Lower leg skin (tissue), 4 donors: ENCODE measurements around the gene LZIC. TPM values are rescaled to one million over a fixed set of nuclear protein-coding genes. Genes with fewer than 3 reads are reported as not detected.

Experiments
- DNase-seq, 2 donors: peaks; one replicate each; pipeline ENCODE4 v3.0.0-alpha.2; 2019; ENCODE audit warnings: low spot score in 2 of 2
- H3K4me3 ChIP-seq: fragments of 200-600 bp; sonication (generic); 2 replicates; pipeline ENCODE4 v1.5.1; 2017; ENCODE audit warnings: mild to moderate bottlenecking, low read depth; ENCODE audit not compliant: poor library complexity, severe bottlenecking
- POLR2A ChIP-seq, 2 donors: fragments of 450-650 bp; IDR thresholded peaks; one replicate each; pipeline ENCODE4 v1.6.1; 2016 to 2017; ENCODE audit warnings: antibody characterized with exemption in 2 of 2, mild to moderate bottlenecking in 1 of 2, moderate library complexity in 1 of 2
- WGBS, 2 donors: methylation state at CpG; one replicate each; pipeline ENCODE4 v1.1.5; 2018; 5-methylcytosine and 5-hydroxymethylcytosine counted together
- intact Hi-C: fragments of 100-400 bp; cut with DNase I; formaldehyde crosslinking; loops from one replicate; pipeline ENCODE4 v1.15.0; 2023; ENCODE audit warnings: low total_unique reads
- total RNA-seq, 4 donors: library from RNA; depleted of rRNA; stranded (reverse); fragments of >200 nt; gene quantifications; one replicate each; pipeline ENCODE4 v1.1.0, GENCODE V29; 2016
- TF ChIP-seq, protein P1 (sequence below), 3 donors: fragments of 450-650 bp; IDR thresholded peaks; one replicate each; pipeline ENCODE4 v1.5.1; 2016; ENCODE audit warnings: antibody characterized with exemption in 3 of 3, mild to moderate bottlenecking in 3 of 3, moderate library complexity in 2 of 3

The LZIC gene
- 10 to 100 TPM; 18.3 to 31.0 (median 27.4) TPM for total RNA-seq

DNA sequence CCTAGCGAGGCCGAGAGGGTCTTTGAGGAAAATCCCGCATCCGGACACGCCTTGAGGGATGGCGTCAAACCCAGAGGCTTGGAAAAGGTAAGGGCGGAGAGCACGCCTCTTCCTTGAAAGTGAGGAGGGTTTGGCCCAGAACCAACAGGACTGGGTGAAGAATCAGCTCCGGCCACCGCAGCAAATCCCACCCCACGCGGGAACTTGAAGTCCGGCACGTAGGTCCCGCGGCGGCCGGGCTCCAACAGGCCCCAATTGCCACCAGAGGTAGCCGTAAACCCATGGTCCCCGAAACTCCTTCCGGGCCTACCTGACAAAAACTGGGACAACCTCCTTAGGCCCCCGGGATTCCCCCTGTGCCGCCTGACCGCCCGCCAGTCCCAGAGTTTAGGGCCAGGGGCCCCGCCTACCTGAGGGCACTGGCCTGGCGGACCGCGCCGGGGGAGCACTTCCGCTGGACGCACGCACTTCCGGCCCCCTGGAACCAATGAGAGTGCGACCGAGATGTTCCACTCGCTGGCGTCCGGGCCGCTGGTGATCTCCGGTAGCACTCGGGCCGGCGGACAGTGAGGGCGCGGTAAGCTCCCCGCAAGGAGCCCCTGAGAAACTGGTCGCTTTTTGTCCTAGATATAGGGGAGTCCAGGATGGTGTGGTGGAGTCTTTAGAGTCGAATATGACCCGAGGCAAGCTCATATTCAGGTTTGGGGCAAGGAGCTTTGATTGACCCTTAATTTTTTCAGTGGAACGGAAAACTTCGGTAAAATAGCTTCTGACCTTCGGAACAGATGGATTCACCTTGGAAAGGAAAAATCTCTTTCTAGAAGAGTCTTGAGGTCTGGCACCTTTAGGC lies at the start of gene LZIC, which contains the start of gene NMNAT1:
TSS of gene LZIC (minus strand) at position 453 of the 850 bp plus-strand sequence. CDS start 6,772 bp downstream, outside the sequence.
TSS of gene NMNAT1 (plus strand) at position 537 of the 850 bp plus-strand sequence. CDS start 28,599 bp downstream, outside the sequence.
- DNase-seq: peak; percentile 89 to 98
- H3K4me3 ChIP-seq: peak within 1 kb of the TSS; percentile 75
- WGBS, 2 donors: 0 to 1% methylated on average over 37 of the region's 53 CpGs
- no peak for TF ChIP-seq POLR2A (IDR thresholded peaks at IDR 0.05)
- TF ChIP-seq, protein P1, sequence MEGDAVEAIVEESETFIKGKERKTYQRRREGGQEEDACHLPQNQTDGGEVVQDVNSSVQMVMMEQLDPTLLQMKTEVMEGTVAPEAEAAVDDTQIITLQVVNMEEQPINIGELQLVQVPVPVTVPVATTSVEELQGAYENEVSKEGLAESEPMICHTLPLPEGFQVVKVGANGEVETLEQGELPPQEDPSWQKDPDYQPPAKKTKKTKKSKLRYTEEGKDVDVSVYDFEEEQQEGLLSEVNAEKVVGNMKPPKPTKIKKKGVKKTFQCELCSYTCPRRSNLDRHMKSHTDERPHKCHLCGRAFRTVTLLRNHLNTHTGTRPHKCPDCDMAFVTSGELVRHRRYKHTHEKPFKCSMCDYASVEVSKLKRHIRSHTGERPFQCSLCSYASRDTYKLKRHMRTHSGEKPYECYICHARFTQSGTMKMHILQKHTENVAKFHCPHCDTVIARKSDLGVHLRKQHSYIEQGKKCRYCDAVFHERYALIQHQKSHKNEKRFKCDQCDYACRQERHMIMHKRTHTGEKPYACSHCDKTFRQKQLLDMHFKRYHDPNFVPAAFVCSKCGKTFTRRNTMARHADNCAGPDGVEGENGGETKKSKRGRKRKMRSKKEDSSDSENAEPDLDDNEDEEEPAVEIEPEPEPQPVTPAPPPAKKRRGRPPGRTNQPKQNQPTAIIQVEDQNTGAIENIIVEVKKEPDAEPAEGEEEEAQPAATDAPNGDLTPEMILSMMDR (IDR thresholded peaks at IDR 0.05): no peak
- intact Hi-C loops: no loop called here

DNA sequence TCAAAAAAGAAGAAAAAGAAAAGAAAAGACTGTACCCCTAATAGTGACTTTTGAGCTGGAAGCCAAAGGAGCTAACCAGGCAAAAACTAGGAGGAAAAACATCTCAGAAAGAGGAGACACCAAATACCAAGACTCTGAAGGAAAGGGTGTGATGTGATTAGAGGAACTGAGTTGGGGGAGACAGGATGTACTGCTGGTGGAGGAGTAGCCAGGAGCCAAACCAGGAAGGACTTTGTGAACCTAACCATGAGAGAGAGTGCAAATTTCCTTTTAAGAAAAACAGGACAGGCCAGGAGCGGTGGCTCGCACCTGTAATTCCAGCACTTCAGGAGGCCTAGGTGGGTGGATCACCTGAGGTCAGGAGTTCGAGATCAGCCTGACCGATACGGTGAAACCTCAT lies 49.7 kb upstream of the LZIC start:
- no peak overlapping the region for H3K4me3 ChIP-seq
- 80 to 85% methylated on average over 5 of the region's 5 CpGs for WGBS, 2 donors
- intact Hi-C loops: no loop called here
- TF ChIP-seq POLR2A (IDR thresholded peaks at IDR 0.05): no peak
- TF ChIP-seq, protein P1 (IDR thresholded peaks at IDR 0.05): no peak
- DNase-seq: no peak

DNA sequence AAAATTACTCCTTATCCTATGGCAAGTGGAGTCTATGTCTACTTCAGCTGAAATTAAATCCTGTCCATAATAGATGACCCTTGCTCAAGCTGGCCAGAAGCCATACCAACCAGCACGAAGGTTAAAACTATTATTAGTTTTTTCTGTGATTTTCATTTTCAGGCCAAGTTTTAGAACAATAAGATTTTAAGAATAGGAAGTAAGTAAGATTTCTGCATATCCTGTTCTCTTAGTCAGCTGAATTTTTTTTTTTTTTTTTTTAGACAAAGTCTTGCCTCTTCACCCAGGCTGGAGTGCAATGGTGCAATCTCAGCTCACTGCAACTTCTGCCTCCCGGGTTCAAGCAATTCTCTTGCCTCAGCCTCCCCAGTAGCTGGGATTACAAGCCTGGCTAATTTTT lies 47.8 kb upstream of the LZIC start:
- WGBS, 2 donors: 55 to 57% methylated on average over 2 of the region's 2 CpGs
- intact Hi-C loops: no loop called here
- H3K4me3 ChIP-seq: no peak overlapping the region
- no peak for DNase-seq
- TF ChIP-seq, protein P1 (IDR thresholded peaks at IDR 0.05): no peak
- TF ChIP-seq POLR2A (IDR thresholded peaks at IDR 0.05): no peak

DNA sequence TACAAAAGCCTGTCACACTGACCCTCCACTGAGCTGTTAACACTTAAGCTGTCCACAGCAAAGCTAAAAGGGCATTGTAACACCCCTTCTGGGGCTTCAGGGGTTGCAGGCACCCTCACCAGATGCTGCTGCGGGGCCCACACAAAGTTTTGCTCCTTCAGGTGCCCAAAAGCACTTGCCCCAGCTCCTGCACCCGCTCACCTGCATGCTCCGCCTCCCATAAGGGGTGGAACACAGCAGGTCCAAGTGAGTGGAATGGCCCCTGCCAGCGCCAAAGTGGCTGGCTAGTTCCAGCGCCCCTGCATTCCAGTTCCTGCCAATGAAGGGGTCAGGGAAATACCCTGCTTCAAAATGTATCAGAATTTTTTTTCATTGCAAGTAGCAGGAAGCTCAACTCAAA lies 46.6 kb upstream of the LZIC start:
- DNase-seq: no peak
- intact Hi-C loops: no loop called here
- TF ChIP-seq, protein P1 (IDR thresholded peaks at IDR 0.05): no peak
- TF ChIP-seq POLR2A (IDR thresholded peaks at IDR 0.05): no peak
- 85 to 86% methylated on average over 5 of the region's 5 CpGs for WGBS, 2 donors
- H3K4me3 ChIP-seq: no peak overlapping the region

DNA sequence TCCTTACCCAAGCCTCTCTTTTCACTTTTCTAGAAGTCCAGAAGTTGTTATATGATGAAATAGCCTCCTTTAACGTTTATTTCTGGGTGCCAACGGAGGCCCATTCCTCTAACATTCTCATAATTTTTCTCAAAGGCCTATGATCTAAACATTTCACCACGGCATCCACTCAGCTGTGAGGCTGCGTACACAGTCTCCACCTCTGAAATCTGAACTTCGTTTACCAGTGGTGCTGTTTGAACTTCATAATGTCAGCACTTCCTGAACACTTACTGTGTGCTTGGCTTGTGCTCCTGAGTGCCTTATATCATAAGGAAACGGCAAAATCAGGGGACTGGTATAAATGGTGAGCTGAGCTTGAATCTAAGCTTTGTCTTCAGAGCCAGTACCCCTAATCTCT lies 41.8 kb upstream of the LZIC start:
- no peak for DNase-seq
- 59% methylated on average over 6 of the region's 6 CpGs for WGBS, 2 donors
- H3K4me3 ChIP-seq: no peak overlapping the region
- intact Hi-C loops: no loop called here
- TF ChIP-seq, protein P1 (IDR thresholded peaks at IDR 0.05): no peak
- no peak for TF ChIP-seq POLR2A (IDR thresholded peaks at IDR 0.05)
